GM12891 (cell line): ENCODE data around the gene EYA3.

ENCODE experiments used
- POLR2A ChIP-seq: IDR thresholded peaks from 2 replicates; pipeline ENCODE4 v1.6.1; 2011; ENCODE audit warnings: low read depth, low read length, control low read depth
- POLR2AphosphoS5 ChIP-seq: IDR thresholded peaks from 2 replicates; pipeline ENCODE4 v1.6.1; 2011; ENCODE audit warnings: low read depth, low read length, control low read depth
- SPI1 ChIP-seq: IDR thresholded peaks from 2 replicates; pipeline ENCODE4 v1.6.1; 2011; ENCODE audit warnings: low read depth, low read length, control low read depth
- TAF1 ChIP-seq: IDR thresholded peaks from 2 replicates; pipeline ENCODE4 v1.6.1; 2011; ENCODE audit warnings: low read depth, low read length, control low read depth

- TF ChIP-seq TAF1 (no peak), POLR2AphosphoS5 (no peak), POLR2A (no peak), SPI1 (peak; percentile 27; the same call in 1 of the 2 replicates)
Measured at GRCh38 chr1:28123461-28123961, 35.1 kb upstream of the EYA3 start.
